HG03045 (cell line): ENCODE results near the gene ZNF454.

Source experiments
- ATAC-seq: cut with Tn5 transposase; IDR thresholded peaks from one replicate; pipeline ENCODE4 v1.9.1; 2021; ENCODE audit warnings: mild to moderate bottlenecking, moderate library complexity; ENCODE audit not compliant: unreplicated experiment

ZNF454 gene

GRCh38 chr5:178992291-178992895 is 51.4 kb downstream of the ZNF454 start:
- ATAC-seq, result no peak

GRCh38 chr5:178993236-178993765 is 52.3 kb downstream of the ZNF454 start:
- ATAC-seq, result no peak

GRCh38 chr5:178993955-178994579 is 53.1 kb downstream of the ZNF454 start:
- no peak for ATAC-seq

GRCh38 chr5:178994580-178995340 is 53.8 kb downstream of the ZNF454 start, which contains the start of gene GRM6:
TSS of gene GRM6 (minus strand) at chr5:178995320. CDS start at chr5:178994944, 376 bp downstream.
- no peak for ATAC-seq

- ATAC-seq, result no peak
These were observed 54.3 kb downstream of the ZNF454 start for GRCh38 chr5:178995341-178995690.

- no peak for ATAC-seq
These were observed 55.2 kb downstream of the ZNF454 start for GRCh38 chr5:178996156-178996555.

GRCh38 chr5:178997191-178997590 is 56.2 kb downstream of the ZNF454 start:
- ATAC-seq, result no peak

GRCh38 chr5:178998441-178998840 is 57.4 kb downstream of the ZNF454 start:
- ATAC-seq, result no peak

- no peak for ATAC-seq
These were observed 65.6 kb downstream of the ZNF454 start for GRCh38 chr5:179006564-179006963.

GRCh38 chr5:179008667-179009066 is 67.7 kb downstream of the ZNF454 start:
- ATAC-seq, result no peak
